AG10803 (cell line): ENCODE data around the gene CRIP1.

Experiments
- DNase-seq: peaks from one replicate; pipeline ENCODE4 v3.0.0; 2010; ENCODE audit warnings: low read depth
- H3K4me3 ChIP-seq: 2 replicates; pipeline ENCODE4 v1.5.1; 2011; ENCODE audit warnings: mild to moderate bottlenecking, low read length, control low read depth
- TF ChIP-seq, protein P1 (sequence below): conservative IDR thresholded peaks from 2 replicates; pipeline ENCODE4 v1.5.1; 2011; ENCODE audit warnings: mild to moderate bottlenecking, low read length, control low read depth, inconsistent platforms

The CRIP1 gene

DNA sequence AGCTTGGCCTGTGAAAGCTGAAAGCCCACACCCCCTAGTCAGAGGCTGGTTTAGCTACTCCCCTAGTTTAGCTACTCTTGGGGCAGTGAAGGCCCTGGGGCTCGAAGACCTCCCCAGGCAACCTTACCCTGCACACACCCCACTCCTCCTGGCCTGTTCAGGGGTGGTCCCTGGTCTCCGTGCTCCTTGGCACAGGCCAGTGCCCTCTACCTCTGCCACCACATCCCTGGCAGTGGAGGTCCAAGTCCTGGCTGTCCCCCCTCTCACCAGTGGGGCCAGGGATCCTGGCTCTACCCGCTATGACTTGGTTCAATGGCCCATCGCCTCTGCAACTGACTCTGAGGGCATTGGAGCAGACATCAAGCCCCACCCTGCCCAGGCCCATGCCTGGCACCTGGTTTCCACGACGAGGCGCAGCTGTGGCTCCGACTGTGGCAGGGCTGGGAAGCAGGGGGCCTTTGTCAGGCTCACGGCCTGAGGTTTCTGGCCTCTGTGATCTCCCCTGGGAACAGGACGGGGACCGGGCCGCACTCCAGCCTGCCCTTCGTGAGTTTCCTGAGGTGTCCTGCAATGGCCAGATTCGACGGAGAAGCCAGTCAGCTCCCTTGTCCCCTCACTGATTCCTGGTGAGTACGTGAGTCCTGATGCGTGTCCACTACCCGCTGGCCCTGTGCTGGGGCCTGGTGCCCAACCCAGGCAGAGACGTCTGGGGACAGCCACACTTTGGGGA is 45.4 kb downstream of the CRIP1 start:
- no peak overlapping the region for H3K4me3 ChIP-seq
- DNase-seq: no peak
- TF ChIP-seq, protein P1, sequence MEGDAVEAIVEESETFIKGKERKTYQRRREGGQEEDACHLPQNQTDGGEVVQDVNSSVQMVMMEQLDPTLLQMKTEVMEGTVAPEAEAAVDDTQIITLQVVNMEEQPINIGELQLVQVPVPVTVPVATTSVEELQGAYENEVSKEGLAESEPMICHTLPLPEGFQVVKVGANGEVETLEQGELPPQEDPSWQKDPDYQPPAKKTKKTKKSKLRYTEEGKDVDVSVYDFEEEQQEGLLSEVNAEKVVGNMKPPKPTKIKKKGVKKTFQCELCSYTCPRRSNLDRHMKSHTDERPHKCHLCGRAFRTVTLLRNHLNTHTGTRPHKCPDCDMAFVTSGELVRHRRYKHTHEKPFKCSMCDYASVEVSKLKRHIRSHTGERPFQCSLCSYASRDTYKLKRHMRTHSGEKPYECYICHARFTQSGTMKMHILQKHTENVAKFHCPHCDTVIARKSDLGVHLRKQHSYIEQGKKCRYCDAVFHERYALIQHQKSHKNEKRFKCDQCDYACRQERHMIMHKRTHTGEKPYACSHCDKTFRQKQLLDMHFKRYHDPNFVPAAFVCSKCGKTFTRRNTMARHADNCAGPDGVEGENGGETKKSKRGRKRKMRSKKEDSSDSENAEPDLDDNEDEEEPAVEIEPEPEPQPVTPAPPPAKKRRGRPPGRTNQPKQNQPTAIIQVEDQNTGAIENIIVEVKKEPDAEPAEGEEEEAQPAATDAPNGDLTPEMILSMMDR: no peak

DNA sequence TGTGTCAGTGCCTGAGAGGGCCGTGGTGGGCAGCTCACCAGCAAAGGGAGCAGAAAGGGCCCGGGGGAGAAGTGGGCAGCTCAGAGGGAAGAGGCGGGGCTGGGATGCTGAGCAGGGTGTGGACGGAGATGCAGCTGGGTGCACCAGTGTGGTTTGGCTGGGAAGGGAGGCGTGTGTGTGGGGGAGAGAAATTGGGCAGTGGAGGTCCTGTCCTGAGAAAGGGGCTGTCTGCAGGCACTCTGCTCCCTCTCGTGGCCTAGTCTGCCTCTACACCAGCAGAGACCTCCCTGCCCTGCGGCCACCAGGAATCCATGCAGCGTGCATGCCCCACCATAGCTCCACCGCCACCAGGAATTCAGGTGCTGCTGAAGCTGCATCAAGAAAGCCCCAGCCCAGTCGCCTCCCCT is 46.1 kb downstream of the CRIP1 start:
- DNase-seq: peak; percentile 17
- TF ChIP-seq, protein P1: peak; percentile 51
- no peak overlapping the region for H3K4me3 ChIP-seq

DNA sequence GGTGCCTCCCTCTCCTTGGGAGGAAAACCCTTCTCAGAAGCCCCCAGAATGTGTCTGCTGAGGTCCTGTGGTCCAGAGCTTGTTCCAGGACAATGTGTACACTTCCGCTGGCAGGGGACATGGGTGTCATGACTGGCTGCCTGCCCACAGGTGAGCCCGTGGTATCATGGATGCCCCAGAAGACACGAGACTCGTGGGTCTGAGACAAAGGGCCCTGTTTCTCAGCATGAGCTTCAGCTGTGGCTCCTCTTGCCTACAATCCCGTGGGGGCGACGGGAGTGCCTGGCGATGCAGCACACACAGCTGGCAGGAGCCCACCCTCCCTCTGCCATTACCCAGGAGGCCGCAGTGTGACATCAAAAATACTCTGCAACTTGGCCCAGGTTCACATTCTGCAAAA is 46.7 kb downstream of the CRIP1 start:
- H3K4me3 ChIP-seq: no peak overlapping the region
- no peak for DNase-seq
- TF ChIP-seq, protein P1: no peak

DNA sequence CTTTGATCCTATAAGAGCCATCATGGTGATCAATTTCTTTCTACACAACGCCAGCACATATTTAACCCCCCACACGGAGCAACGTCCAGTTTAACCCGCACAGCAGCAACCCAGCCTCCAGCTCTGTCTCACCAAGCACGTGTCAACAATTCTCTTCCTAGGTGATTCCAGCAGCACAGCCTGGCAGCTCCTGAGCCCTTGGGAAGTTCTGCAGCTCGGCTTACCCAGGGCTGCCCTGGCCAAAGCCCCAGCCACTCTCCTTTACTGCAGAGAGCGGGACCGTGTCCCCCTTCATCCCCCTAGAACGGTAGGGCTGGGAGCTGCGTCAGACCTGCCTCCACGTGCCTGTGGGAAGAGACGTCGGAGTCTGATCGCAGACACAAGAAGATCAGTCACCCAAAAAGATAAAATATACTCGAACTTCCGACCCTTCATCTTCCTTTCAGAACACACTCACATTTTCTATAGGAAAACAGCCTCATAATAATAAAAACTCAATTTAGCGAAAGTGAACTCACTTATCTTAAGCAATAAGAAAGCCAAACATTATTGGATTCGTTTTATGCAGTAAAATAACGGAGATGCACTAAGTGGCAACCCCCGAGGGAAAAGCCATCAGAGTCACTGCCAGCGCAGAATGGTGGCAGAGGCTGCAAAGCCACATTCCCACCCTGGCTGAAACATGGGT is 47.3 kb downstream of the CRIP1 start:
- TF ChIP-seq, protein P1: no peak
- H3K4me3 ChIP-seq: no peak overlapping the region
- no peak for DNase-seq

DNA sequence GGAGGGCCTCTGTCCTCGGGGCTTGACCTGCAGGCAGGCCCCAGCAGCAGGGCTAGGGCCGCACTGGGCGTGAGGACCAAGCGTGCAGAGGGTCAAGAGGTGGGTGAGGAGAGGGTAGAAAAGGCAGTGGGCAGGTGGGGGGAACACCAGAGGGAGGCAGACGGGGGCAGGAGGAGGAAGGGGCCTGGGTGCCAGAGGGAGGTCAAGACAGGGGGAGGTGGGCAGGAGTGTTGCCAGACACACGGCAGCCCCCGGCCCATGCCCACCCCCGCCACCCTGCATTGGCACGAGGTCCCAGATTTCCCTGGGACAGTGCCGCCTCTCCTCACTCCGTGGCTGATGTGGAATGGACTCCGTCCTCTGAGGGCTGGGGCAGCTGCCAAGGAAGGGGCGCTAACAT is 47.9 kb downstream of the CRIP1 start:
- DNase-seq: no peak

DNA sequence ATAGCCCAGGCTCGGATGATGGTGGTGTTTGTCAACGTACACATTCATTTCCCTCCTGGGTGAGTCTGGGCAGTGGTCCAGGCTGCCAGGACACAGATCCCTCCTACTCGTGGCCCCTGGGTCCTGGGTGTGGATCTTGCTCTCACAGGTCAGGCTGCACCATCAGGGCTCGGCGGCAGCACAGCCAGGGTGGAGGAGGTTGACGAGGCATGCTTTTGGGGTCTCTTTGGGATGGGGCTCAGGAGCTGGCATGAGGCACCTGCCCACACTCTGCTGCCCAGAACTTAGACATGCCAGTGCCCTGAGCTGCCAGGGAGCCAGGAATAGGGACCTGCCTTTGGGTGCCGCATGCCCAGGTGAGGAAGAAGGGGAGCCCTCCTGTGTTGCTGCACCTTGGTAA is 49.4 kb downstream of the CRIP1 start:
- H3K4me3 ChIP-seq: no peak overlapping the region
- DNase-seq: no peak
- TF ChIP-seq, protein P1: no peak

More for the DNA sequence above, 47.9 kb downstream of the CRIP1 start:
- H3K4me3 ChIP-seq: no peak overlapping the region
- TF ChIP-seq, protein P1: no peak
